Calu3 (cell line): ENCODE data around the gene ANKRD13C. TPM values are rescaled to one million over a fixed set of nuclear protein-coding genes. Genes with fewer than 3 reads are reported as not detected.

ENCODE experiments used
- BruUV-seq: library from RNA; stranded (reverse); fragments of 400-500 nt; replicated peaks from 2 replicates; lab custom pipeline; 2021; lab: Mats Ljungman, UMichigan
- CTCF ChIA-PET: fragments of 300-600 bp; sonication (Branson Sonifier 250); formaldehyde crosslinking; loops from one replicate; lab custom pipeline; 2022; ENCODE audit warnings: antibody characterized with exemption; lab: Charles Lee
- DNase-seq: peaks from one replicate; pipeline ENCODE4 v3.0.0; 2022
- H3K27ac Mint-ChIP-seq: one replicate; pipeline ENCODE4 v1.8.0; 2022; ENCODE audit warnings: mixed read lengths; ENCODE audit not compliant: unreplicated experiment
- H3K27me3 Mint-ChIP-seq: one replicate; pipeline ENCODE4 v1.8.0; 2022; ENCODE audit warnings: mixed read lengths; ENCODE audit not compliant: unreplicated experiment
- H3K36me3 Mint-ChIP-seq: one replicate; pipeline ENCODE4 v1.8.0; 2022; ENCODE audit warnings: mild to moderate bottlenecking, moderate library complexity, mixed read lengths; ENCODE audit not compliant: insufficient read depth, unreplicated experiment
- H3K4me1 Mint-ChIP-seq: one replicate; pipeline ENCODE4 v1.8.0; 2022; ENCODE audit warnings: mild to moderate bottlenecking, low read depth, mixed read lengths; ENCODE audit not compliant: unreplicated experiment
- H3K4me3 Mint-ChIP-seq: one replicate; pipeline ENCODE4 v1.8.0; 2022; ENCODE audit warnings: mild to moderate bottlenecking, low read depth, moderate library complexity, mixed read lengths; ENCODE audit not compliant: unreplicated experiment
- H3K9me3 Mint-ChIP-seq: one replicate; pipeline ENCODE4 v1.8.0; 2022; ENCODE audit warnings: low read depth, mixed read lengths; ENCODE audit not compliant: unreplicated experiment
- CTCF ChIP-seq: fragments of 200-600 bp; IDR thresholded peaks from one replicate; pipeline ENCODE4 v1.8.0; 2022; ENCODE audit warnings: antibody characterized with exemption; ENCODE audit not compliant: unreplicated experiment
- intact Hi-C: fragments of 100-400 bp; cut with micrococcal nuclease; formaldehyde crosslinking; loops from one replicate; pipeline ENCODE4 v1.10.0; 2022; ENCODE audit not compliant: unreplicated experiment
- total RNA-seq: library from RNA; stranded (reverse); gene quantifications from 2 replicates; pipeline ENCODE4 v1.2.3, GENCODE V29; 2022

Gene ANKRD13C
- total RNA-seq, 1 experiment from 2014 or later, result 25.2 TPM

GRCh38 chr1:70318191-70318590 is 36.3 kb downstream of the ANKRD13C start:
- Mint-ChIP-seq H3K9me3 (no peaks in the 10 kb centered on the region), H3K27me3 (no peaks in the 10 kb centered on the region), H3K4me1 (peaks cover 25% of the 10 kb centered on the region), H3K36me3 (no peaks in the 10 kb centered on the region), H3K27ac (peak overlapping the region; percentile 6), H3K4me3 (no peak overlapping the region)
- intact Hi-C loops, result loop anchor here (5.0 to 10.0 kb wide), 4 partner anchors 34 to 757 kb away; partner anchors contain the start of genes ANKRD13C and CTH
- no peak for DNase-seq
- CTCF ChIA-PET, result no interaction called here
- BruUV-seq, result no TSS peak
- no peak for TF ChIP-seq CTCF

- Mint-ChIP-seq H3K4me3 (no peak overlapping the region), H3K27ac (no peak overlapping the region), H3K27me3 (no peaks in the 10 kb centered on the region), H3K4me1 (peaks cover 25% of the 10 kb centered on the region), H3K36me3 (no peaks in the 10 kb centered on the region), H3K9me3 (no peaks in the 10 kb centered on the region)
- no peak for DNase-seq
- intact Hi-C loops, result loop anchor here (5.0 to 10.0 kb wide), 4 partner anchors 35 to 758 kb away; partner anchors contain the start of genes ANKRD13C and CTH
- TF ChIP-seq CTCF, result no peak
- no TSS peak for BruUV-seq
- CTCF ChIA-PET, result no interaction called here
Observed at GRCh38 chr1:70317087-70317486, 37.4 kb downstream of the ANKRD13C start.

- CTCF ChIA-PET, result interaction anchor here (0.7 kb wide), 1 partner anchor 130 kb away, joined by 3 read pairs; no protein-coding TSS in a partner anchor
- H3K27ac Mint-ChIP-seq, result no peak overlapping the region
- TF ChIP-seq CTCF, result no peak
- no peaks in the 10 kb centered on the region for H3K27me3 Mint-ChIP-seq
- intact Hi-C loops, result loop anchor here (5.0 to 10.0 kb wide), 4 partner anchors 37 to 759 kb away; partner anchors contain the start of genes ANKRD13C and CTH
- DNase-seq, result no peak
- H3K4me3 Mint-ChIP-seq, result no peak overlapping the region
- peaks cover 25% of the 10 kb centered on the region for H3K4me1 Mint-ChIP-seq
- H3K9me3 Mint-ChIP-seq, result no peaks in the 10 kb centered on the region
- no TSS peak for BruUV-seq
- no peaks in the 10 kb centered on the region for H3K36me3 Mint-ChIP-seq
Observed at GRCh38 chr1:70315782-70316181, 38.7 kb downstream of the ANKRD13C start.

- no TSS peak for BruUV-seq
- Mint-ChIP-seq H3K36me3 (no peaks in the 10 kb centered on the region), H3K9me3 (no peaks in the 10 kb centered on the region), H3K4me3 (no peak overlapping the region), H3K27me3 (no peaks in the 10 kb centered on the region), H3K4me1 (peaks cover 20% of the 10 kb centered on the region), H3K27ac (no peak overlapping the region)
- CTCF ChIA-PET, result no interaction called here
- TF ChIP-seq CTCF, result no peak
- intact Hi-C loops, result loop anchor here (5.0 to 10.0 kb wide), 4 partner anchors 37 to 760 kb away; partner anchors contain the start of genes ANKRD13C and CTH
- DNase-seq, result no peak
Observed at GRCh38 chr1:70314706-70315304, 39.7 kb downstream of the ANKRD13C start.
